SHP77 treated with DMSO at 0.1 percent for 48 hours (cell line): ENCODE measurements around the gene MAP2K2.

Experiments
- DNase-seq: peaks from one replicate; lab custom pipeline; 2025; lab: John Stamatoyannopoulos, UW

The MAP2K2 gene

GRCh38 chr19:4042731-4043082 lies 81.2 kb downstream of the MAP2K2 start:
- no peak for DNase-seq

- no peak for DNase-seq
These were observed 81.7 kb downstream of the MAP2K2 start for GRCh38 chr19:4042064-4042730.
